ENCODE measurements around the gene KISS1R.

DNA sequence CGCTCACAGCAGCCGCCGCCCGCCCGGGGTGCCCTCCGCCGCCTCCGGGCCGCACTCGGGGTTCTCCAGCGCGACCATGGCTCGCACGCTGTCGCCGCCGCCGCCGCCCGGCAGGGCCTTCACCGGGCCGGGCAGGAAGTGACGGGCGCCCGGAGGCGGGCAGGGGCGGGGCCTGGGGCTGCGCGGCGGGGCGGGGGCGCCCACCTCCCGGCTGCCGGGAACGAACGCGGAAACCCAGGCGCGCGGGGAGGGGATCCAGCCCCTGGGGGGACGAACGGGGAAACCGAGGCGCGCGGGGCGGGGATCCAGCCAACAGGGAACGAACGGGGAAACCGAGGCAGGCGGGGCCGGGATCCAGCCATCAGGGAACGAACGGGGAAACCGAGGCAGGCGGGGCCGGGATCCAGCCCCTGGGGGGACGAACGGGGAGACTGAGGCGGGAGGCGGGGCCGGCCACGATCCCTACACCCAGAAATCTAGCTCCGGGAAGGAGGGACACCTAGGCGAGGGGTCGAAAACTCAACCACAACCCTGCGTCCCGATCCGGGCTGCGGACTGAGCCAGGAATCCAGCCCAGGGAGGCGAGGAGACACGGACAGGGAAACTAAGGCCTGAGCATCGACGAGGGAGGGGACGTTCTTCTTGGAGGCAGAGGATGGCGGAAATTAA lies 3.9 kb upstream of the KISS1R start, which contains the start of gene R3HDM4:
- TF ChIP-seq, protein P1, sequence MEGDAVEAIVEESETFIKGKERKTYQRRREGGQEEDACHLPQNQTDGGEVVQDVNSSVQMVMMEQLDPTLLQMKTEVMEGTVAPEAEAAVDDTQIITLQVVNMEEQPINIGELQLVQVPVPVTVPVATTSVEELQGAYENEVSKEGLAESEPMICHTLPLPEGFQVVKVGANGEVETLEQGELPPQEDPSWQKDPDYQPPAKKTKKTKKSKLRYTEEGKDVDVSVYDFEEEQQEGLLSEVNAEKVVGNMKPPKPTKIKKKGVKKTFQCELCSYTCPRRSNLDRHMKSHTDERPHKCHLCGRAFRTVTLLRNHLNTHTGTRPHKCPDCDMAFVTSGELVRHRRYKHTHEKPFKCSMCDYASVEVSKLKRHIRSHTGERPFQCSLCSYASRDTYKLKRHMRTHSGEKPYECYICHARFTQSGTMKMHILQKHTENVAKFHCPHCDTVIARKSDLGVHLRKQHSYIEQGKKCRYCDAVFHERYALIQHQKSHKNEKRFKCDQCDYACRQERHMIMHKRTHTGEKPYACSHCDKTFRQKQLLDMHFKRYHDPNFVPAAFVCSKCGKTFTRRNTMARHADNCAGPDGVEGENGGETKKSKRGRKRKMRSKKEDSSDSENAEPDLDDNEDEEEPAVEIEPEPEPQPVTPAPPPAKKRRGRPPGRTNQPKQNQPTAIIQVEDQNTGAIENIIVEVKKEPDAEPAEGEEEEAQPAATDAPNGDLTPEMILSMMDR (IDR thresholded peaks at IDR 0.05; ENCODE audit: low read depth, low read length): no peak
- TF ChIP-seq EZH2phosphoT487 (IDR thresholded peaks at IDR 0.05; ENCODE audit: low read depth): no peak
